Measurements from ENCODE around the gene MYCBPAP. TPM values are rescaled to one million over a fixed set of nuclear protein-coding genes. Genes with fewer than 3 reads are reported as not detected.

The MYCBPAP gene
- total and polyA plus RNA-seq, 11 donors: 0.29 to 2.4 (median 0.76) TPM; not detected in 1

- no peak overlapping the region for H3K4me3 ChIP-seq
- peaks cover 0 to 57% (median 43%) of the 10 kb centered on the region in 9 donors for H3K36me3 ChIP-seq
- TF ChIP-seq CTCF (IDR thresholded peaks at IDR 0.05) (no peak), POLR2A (IDR thresholded peaks at IDR 0.05) (no peak)
- no peaks in the 10 kb centered on the region for H3K27me3 ChIP-seq
- no peaks in the 10 kb centered on the region for H3K9me3 ChIP-seq
- H3K4me1 ChIP-seq: peaks cover 0 to 51% (median 32%) of the 10 kb centered on the region in 12 donors
- intact Hi-C loops (cut with DNase I): loop anchor here in 8 of 10 donors (1.0 to 10.0 kb wide), 15 partner anchors 52 to 361 kb away; partner anchors contain the start of gene SPATA20 (in 2 of the 8)
- ATAC-seq: no peak
- DNase-seq: no peak
- 56 to 76% (median 68%) methylated on average over 4 of the region's 4 CpGs for WGBS, 4 donors
- H3K27ac ChIP-seq: peak overlapping the region in 9 of 12 donors; percentile 7 to 90 (median 80)
Observed at GRCh38 chr17:50481648-50482047, 26.6 kb upstream of the MYCBPAP start.

DNA sequence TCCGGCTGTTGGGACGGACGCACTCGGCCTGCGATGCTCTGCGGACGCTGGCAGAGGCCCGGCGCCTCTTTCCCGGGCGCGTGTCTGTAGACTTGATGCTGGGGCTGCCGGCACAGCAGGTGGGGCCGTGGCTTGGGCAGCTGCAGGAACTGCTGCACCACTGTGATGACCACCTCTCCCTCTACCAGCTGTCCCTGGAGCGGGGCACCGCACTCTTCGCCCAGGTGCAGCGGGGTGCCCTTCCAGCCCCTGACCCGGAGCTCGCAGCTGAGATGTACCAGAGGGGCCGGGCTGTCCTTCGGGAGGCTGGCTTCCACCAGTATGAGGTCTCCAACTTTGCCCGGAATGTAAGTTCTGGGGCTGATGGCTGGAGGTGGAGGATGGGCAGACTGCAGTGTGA, 26.1 kb upstream of the MYCBPAP start:
- no peaks in the 10 kb centered on the region for H3K27me3 ChIP-seq
- no peak overlapping the region for H3K4me3 ChIP-seq
- TF ChIP-seq POLR2A (IDR thresholded peaks at IDR 0.05): no peak
- H3K4me1 ChIP-seq: peaks cover 0 to 51% (median 32%) of the 10 kb centered on the region in 12 donors
- ATAC-seq (peak in 1 of 4 donors; percentile 1), DNase-seq (peak in 1 of 5 donors; percentile 53)
- H3K27ac ChIP-seq: peak overlapping the region in 9 of 12 donors; percentile 9 to 90 (median 80)
- intact Hi-C loops (cut with DNase I): loop anchor here in 8 of 10 donors (1.0 to 10.0 kb wide), 15 partner anchors 51 to 360 kb away; partner anchors contain the start of gene SPATA20 (in 2 of the 8)
- peaks cover 0 to 61% (median 48%) of the 10 kb centered on the region in 9 donors for H3K36me3 ChIP-seq
- no peaks in the 10 kb centered on the region for H3K9me3 ChIP-seq
- 70 to 89% (median 85%) methylated on average over 15 to 23 of the region's 23 CpGs for WGBS, 4 donors

GRCh38 chr17:50482516-50482915, 25.7 kb upstream of the MYCBPAP start:
- Histone ChIP-seq H3K27me3 (no peaks in the 10 kb centered on the region), H3K4me3 (no peak overlapping the region), H3K27ac (peak overlapping the region in 11 of 12 donors; percentile 61 to 90 (median 80)), H3K4me1 (peaks cover 0 to 51% (median 32%) of the 10 kb centered on the region in 12 donors), H3K9me3 (no peaks in the 10 kb centered on the region), H3K36me3 (peaks cover 0 to 65% (median 52%) of the 10 kb centered on the region in 9 donors)
- DNase-seq (peak; percentile 91 to 97 (median 95)), ATAC-seq (peak; percentile 69 to 84 (median 72))
- intact Hi-C loops (cut with DNase I): loop anchor here in 8 of 10 donors (1.0 to 10.0 kb wide), 15 partner anchors 51 to 360 kb away; partner anchors contain the start of gene SPATA20 (in 2 of the 8)
- TF ChIP-seq CTCF (IDR thresholded peaks at IDR 0.05): peak; percentile 73 to 93 (median 84)
- no peak for TF ChIP-seq POLR2A (IDR thresholded peaks at IDR 0.05)
- WGBS, 4 donors: 0 to 13% (median 8%) methylated on average over 6 to 7 of the region's 7 CpGs

- H3K27ac ChIP-seq: peak overlapping the region in 10 of 12 donors; percentile 61 to 90 (median 80)
- H3K4me3 ChIP-seq: no peak overlapping the region
- H3K9me3 ChIP-seq: no peaks in the 10 kb centered on the region
- intact Hi-C loops (cut with DNase I): loop anchor here in 8 of 10 donors (2.0 to 10.0 kb wide), 13 partner anchors 52 to 359 kb away; partner anchors contain the start of gene SPATA20 (in 2 of the 8)
- ATAC-seq (no peak), DNase-seq (peak in 1 of 5 donors; percentile 57)
- WGBS, 4 donors: 77 to 87% (median 85%) methylated on average over 5 of the region's 5 CpGs
- H3K27me3 ChIP-seq: no peaks in the 10 kb centered on the region
- TF ChIP-seq CTCF (IDR thresholded peaks at IDR 0.05) (no peak), POLR2A (IDR thresholded peaks at IDR 0.05) (no peak)
- H3K36me3 ChIP-seq: peaks cover 0 to 67% (median 52%) of the 10 kb centered on the region in 9 donors
- peaks cover 0 to 44% (median 27%) of the 10 kb centered on the region in 12 donors for H3K4me1 ChIP-seq
Observed at GRCh38 chr17:50483266-50483665, 25.0 kb upstream of the MYCBPAP start.
